ENCODE data around the gene DCAF11. TPM values are rescaled to one million over a fixed set of nuclear protein-coding genes. Genes with fewer than 3 reads are reported as not detected.

The DCAF11 gene
- total and polyA plus RNA-seq, 2 donors = 36.6 to 66.7 TPM

GRCh38 chr14:24146978-24147760 is 32.6 kb downstream of the DCAF11 start, which contains the start of gene RNF31:
RNF31 (plus strand) TSS chr14:24147498; CDS start chr14:24147699, 201 bp downstream.
- Histone ChIP-seq H3K4me1 (ENCODE audit: control insufficient read depth in 2 of 2, insufficient read depth in 2 of 2, low read length in 2 of 2) (peaks cover 23 to 32% of the 10 kb centered on the region in 2 donors), H3K36me3 (ENCODE audit: control insufficient read depth in 2 of 2, insufficient read depth in 2 of 2, low read length in 1 of 2) (peaks cover 42 to 65% of the 10 kb centered on the region in 2 donors)
- under 1% methylated on average over 57 of the region's 57 CpGs for WGBS

GRCh38 chr14:24147761-24148428 is 33.3 kb downstream of the DCAF11 start:
- Histone ChIP-seq H3K27ac (ENCODE audit: low read depth in 1 of 2, low read length in 1 of 2) (peak overlapping the region in 1 of 2 donors; percentile 70), H3K9me3 (ENCODE audit: control insufficient read depth in 2 of 2, insufficient read depth in 1 of 2, low read length in 1 of 2) (no peaks in the 10 kb centered on the region), H3K4me3 (ENCODE audit: low read length in 2 of 2) (peak overlapping the region; percentile 78 to 90), H3K36me3 (ENCODE audit: control insufficient read depth in 2 of 2, insufficient read depth in 2 of 2, low read length in 1 of 2) (peaks cover 46 to 68% of the 10 kb centered on the region in 2 donors), H3K4me1 (ENCODE audit: control insufficient read depth in 2 of 2, insufficient read depth in 2 of 2, low read length in 2 of 2) (peaks cover 22 to 31% of the 10 kb centered on the region in 2 donors), H3K27me3 (ENCODE audit: control insufficient read depth in 2 of 2, insufficient read depth in 1 of 2, low read length in 1 of 2) (no peaks in the 10 kb centered on the region)
- WGBS = 10% methylated on average over 29 of the region's 29 CpGs
- DNase-seq (ENCODE audit: low read depth in 6 of 9, low spot score in 9 of 9) = no peak

More at GRCh38 chr14:24146978-24147760, 32.6 kb downstream of the DCAF11 start, which contains the start of gene RNF31:
- peak; percentile 95 to 99 (median 97) for DNase-seq (ENCODE audit: low read depth in 6 of 9, low spot score in 9 of 9)
- H3K27me3 ChIP-seq (ENCODE audit: control insufficient read depth in 2 of 2, insufficient read depth in 1 of 2, low read length in 1 of 2) = no peaks in the 10 kb centered on the region
- H3K4me3 ChIP-seq (ENCODE audit: low read length in 2 of 2) = peak within 1 kb of the TSS; percentile 78 to 90
- H3K27ac ChIP-seq (ENCODE audit: low read depth in 1 of 2, low read length in 1 of 2) = peak within 1 kb of the TSS; percentile 95 to 98
- no peaks in the 10 kb centered on the region for H3K9me3 ChIP-seq (ENCODE audit: control insufficient read depth in 2 of 2, insufficient read depth in 1 of 2, low read length in 1 of 2)

- no peak for DNase-seq (ENCODE audit: low read depth in 6 of 9, low spot score in 9 of 9)
- Histone ChIP-seq H3K36me3 (ENCODE audit: control insufficient read depth in 2 of 2, insufficient read depth in 2 of 2, low read length in 1 of 2) (peaks cover 41 to 58% of the 10 kb centered on the region in 2 donors), H3K9me3 (ENCODE audit: control insufficient read depth in 2 of 2, insufficient read depth in 1 of 2, low read length in 1 of 2) (no peaks in the 10 kb centered on the region), H3K27me3 (ENCODE audit: control insufficient read depth in 2 of 2, insufficient read depth in 1 of 2, low read length in 1 of 2) (no peaks in the 10 kb centered on the region), H3K27ac (ENCODE audit: low read depth in 1 of 2, low read length in 1 of 2) (no peak overlapping the region), H3K4me1 (ENCODE audit: control insufficient read depth in 2 of 2, insufficient read depth in 2 of 2, low read length in 2 of 2) (peaks cover 22 to 27% of the 10 kb centered on the region in 2 donors), H3K4me3 (ENCODE audit: low read length in 2 of 2) (no peak overlapping the region)
- WGBS = 98% methylated on average over 3 of the region's 3 CpGs
Measured at GRCh38 chr14:24149302-24149969, 34.9 kb downstream of the DCAF11 start.

- peaks cover 48 to 59% of the 10 kb centered on the region in 2 donors for H3K36me3 ChIP-seq (ENCODE audit: control insufficient read depth in 2 of 2, insufficient read depth in 2 of 2, low read length in 1 of 2)
- H3K9me3 ChIP-seq (ENCODE audit: control insufficient read depth in 2 of 2, insufficient read depth in 1 of 2, low read length in 1 of 2) = no peaks in the 10 kb centered on the region
- 98% methylated on average over 9 of the region's 9 CpGs for WGBS
- DNase-seq (ENCODE audit: low read depth in 6 of 9, low spot score in 9 of 9) = no peak
- H3K4me3 ChIP-seq (ENCODE audit: low read length in 2 of 2) = no peak overlapping the region
- H3K27ac ChIP-seq (ENCODE audit: low read depth in 1 of 2, low read length in 1 of 2) = no peak overlapping the region
- no peaks in the 10 kb centered on the region for H3K27me3 ChIP-seq (ENCODE audit: control insufficient read depth in 2 of 2, insufficient read depth in 1 of 2, low read length in 1 of 2)
- peaks cover 21 to 23% of the 10 kb centered on the region in 2 donors for H3K4me1 ChIP-seq (ENCODE audit: control insufficient read depth in 2 of 2, insufficient read depth in 2 of 2, low read length in 2 of 2)
Measured at GRCh38 chr14:24150061-24150460, 35.5 kb downstream of the DCAF11 start.

- no peak overlapping the region for H3K27ac ChIP-seq (ENCODE audit: low read depth in 1 of 2, low read length in 1 of 2)
- H3K9me3 ChIP-seq (ENCODE audit: control insufficient read depth in 2 of 2, insufficient read depth in 1 of 2, low read length in 1 of 2) = no peaks in the 10 kb centered on the region
- H3K36me3 ChIP-seq (ENCODE audit: control insufficient read depth in 2 of 2, insufficient read depth in 2 of 2, low read length in 1 of 2) = peaks cover 53 to 61% of the 10 kb centered on the region in 2 donors
- H3K4me3 ChIP-seq (ENCODE audit: low read length in 2 of 2) = no peak overlapping the region
- WGBS = 99% methylated on average over 9 of the region's 9 CpGs
- no peaks in the 10 kb centered on the region for H3K27me3 ChIP-seq (ENCODE audit: control insufficient read depth in 2 of 2, insufficient read depth in 1 of 2, low read length in 1 of 2)
- no peak for DNase-seq (ENCODE audit: low read depth in 6 of 9, low spot score in 9 of 9)
- H3K4me1 ChIP-seq (ENCODE audit: control insufficient read depth in 2 of 2, insufficient read depth in 2 of 2, low read length in 2 of 2) = peaks cover 16 to 18% of the 10 kb centered on the region in 2 donors
Measured at GRCh38 chr14:24150567-24150966, 36.0 kb downstream of the DCAF11 start.

GRCh38 chr14:24150993-24151392 is 36.4 kb downstream of the DCAF11 start:
- H3K36me3 ChIP-seq (ENCODE audit: control insufficient read depth in 2 of 2, insufficient read depth in 2 of 2, low read length in 1 of 2) = peaks cover 57 to 65% of the 10 kb centered on the region in 2 donors
- H3K4me1 ChIP-seq (ENCODE audit: control insufficient read depth in 2 of 2, insufficient read depth in 2 of 2, low read length in 2 of 2) = peaks cover 12 to 14% of the 10 kb centered on the region in 2 donors
- H3K27me3 ChIP-seq (ENCODE audit: control insufficient read depth in 2 of 2, insufficient read depth in 1 of 2, low read length in 1 of 2) = no peaks in the 10 kb centered on the region
- H3K4me3 ChIP-seq (ENCODE audit: low read length in 2 of 2) = no peak overlapping the region
- DNase-seq (ENCODE audit: low read depth in 6 of 9, low spot score in 9 of 9) = no peak
- no peak overlapping the region for H3K27ac ChIP-seq (ENCODE audit: low read depth in 1 of 2, low read length in 1 of 2)
- 97% methylated on average over 9 of the region's 9 CpGs for WGBS
- no peaks in the 10 kb centered on the region for H3K9me3 ChIP-seq (ENCODE audit: control insufficient read depth in 2 of 2, insufficient read depth in 1 of 2, low read length in 1 of 2)

GRCh38 chr14:24151404-24152080 is 37.0 kb downstream of the DCAF11 start:
- no peak overlapping the region for H3K4me3 ChIP-seq (ENCODE audit: low read length in 2 of 2)
- H3K27me3 ChIP-seq (ENCODE audit: control insufficient read depth in 2 of 2, insufficient read depth in 1 of 2, low read length in 1 of 2) = no peaks in the 10 kb centered on the region
- 98% methylated on average over 16 of the region's 16 CpGs for WGBS
- peaks cover 10 to 11% of the 10 kb centered on the region in 2 donors for H3K4me1 ChIP-seq (ENCODE audit: control insufficient read depth in 2 of 2, insufficient read depth in 2 of 2, low read length in 2 of 2)
- DNase-seq (ENCODE audit: low read depth in 6 of 9, low spot score in 9 of 9) = no peak
- peaks cover 62 to 69% of the 10 kb centered on the region in 2 donors for H3K36me3 ChIP-seq (ENCODE audit: control insufficient read depth in 2 of 2, insufficient read depth in 2 of 2, low read length in 1 of 2)
- H3K9me3 ChIP-seq (ENCODE audit: control insufficient read depth in 2 of 2, insufficient read depth in 1 of 2, low read length in 1 of 2) = no peaks in the 10 kb centered on the region
- H3K27ac ChIP-seq (ENCODE audit: low read depth in 1 of 2, low read length in 1 of 2) = no peak overlapping the region

GRCh38 chr14:24155100-24155499 is 40.5 kb downstream of the DCAF11 start:
- no peak overlapping the region for H3K27ac ChIP-seq (ENCODE audit: low read depth in 1 of 2, low read length in 1 of 2)
- no peaks in the 10 kb centered on the region for H3K9me3 ChIP-seq (ENCODE audit: control insufficient read depth in 2 of 2, insufficient read depth in 1 of 2, low read length in 1 of 2)
- peaks cover 0 to under 1% of the 10 kb centered on the region in 2 donors for H3K4me1 ChIP-seq (ENCODE audit: control insufficient read depth in 2 of 2, insufficient read depth in 2 of 2, low read length in 2 of 2)
- no peaks in the 10 kb centered on the region for H3K27me3 ChIP-seq (ENCODE audit: control insufficient read depth in 2 of 2, insufficient read depth in 1 of 2, low read length in 1 of 2)
- peaks cover 78 to 81% of the 10 kb centered on the region in 2 donors for H3K36me3 ChIP-seq (ENCODE audit: control insufficient read depth in 2 of 2, insufficient read depth in 2 of 2, low read length in 1 of 2)
- DNase-seq (ENCODE audit: low read depth in 6 of 9, low spot score in 9 of 9) = no peak
- H3K4me3 ChIP-seq (ENCODE audit: low read length in 2 of 2) = no peak overlapping the region
- 99% methylated on average over 10 of the region's 10 CpGs for WGBS

Data from thymus (tissue), 11 donors.